ENCODE measurements around the gene SLC39A9.

DNA sequence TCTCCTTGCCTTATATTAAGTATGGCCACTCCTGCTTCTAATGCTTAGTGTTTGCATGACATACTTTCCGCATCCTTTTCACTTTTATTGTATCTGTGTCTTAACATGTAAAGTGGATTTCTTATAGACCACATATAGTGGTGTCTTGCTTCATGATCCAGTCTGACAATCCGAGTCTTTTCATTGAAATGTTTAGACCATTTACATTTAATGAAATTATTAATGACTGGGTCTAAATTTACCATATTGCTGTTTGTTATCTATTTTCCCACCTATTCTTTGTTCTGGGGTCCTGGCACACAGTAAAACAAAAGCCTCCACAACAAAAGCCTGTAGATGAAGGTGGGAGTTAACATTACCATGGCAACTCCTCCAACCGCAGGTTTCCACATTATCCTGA lies 23.3 kb upstream of the SLC39A9 start:
- TF ChIP-seq GATA2 (IDR thresholded peaks at IDR 0.05; ENCODE audit: low read depth, low read length) (no peak), GATA3 (IDR thresholded peaks at IDR 0.05; ENCODE audit: low read depth, low read length) (no peak)
